Spleen (tissue), 11 donors: ENCODE measurements around the gene HS6ST2. TPM values are rescaled to one million over a fixed set of nuclear protein-coding genes. Genes with fewer than 3 reads are reported as not detected.

ENCODE experiments used
- DNase-seq: peaks from one replicate; pipeline ENCODE4 v3.0.0-alpha.2; 2020
- H3K27ac ChIP-seq, 8 donors: fragments of 200-600 bp; sonication (generic) in 7 of 8; 1 replicate in 4 of 8; 2 replicates in 4 of 8; pipeline versions ENCODE4 v1.5.0 to v1.8.0; 2016 to 2021; ENCODE audit warnings: inconsistent platforms in 4 of 8, mild to moderate bottlenecking in 4 of 8, moderate library complexity in 1 of 8
- H3K27me3 ChIP-seq, 7 donors: fragments of 200-600 bp; sonication (generic) in 6 of 7; replicated peaks in 1 of 7; 1 replicate in 4 of 7; 2 replicates in 3 of 7; pipeline versions ENCODE4 v1.5.0 to v1.8.0; 2016 to 2021; ENCODE audit warnings: inconsistent platforms in 3 of 7, mild to moderate bottlenecking in 1 of 7
- H3K36me3 ChIP-seq, 6 donors: fragments of 200-600 bp; sonication (generic) in 5 of 6; 1 replicate in 4 of 6; 2 replicates in 2 of 6; pipeline versions ENCODE4 v1.5.0 to v1.8.0; 2016 to 2021; ENCODE audit warnings: inconsistent platforms in 2 of 6
- H3K4me1 ChIP-seq, 6 donors: fragments of 200-600 bp; sonication (generic) in 5 of 6; 1 replicate in 3 of 6; 2 replicates in 3 of 6; pipeline versions ENCODE4 v1.5.0 to v1.8.0; 2016 to 2021; ENCODE audit warnings: inconsistent platforms in 3 of 6
- H3K4me3 ChIP-seq, 8 donors: fragments of 200-600 bp; sonication (generic) in 7 of 8; 1 replicate in 4 of 8; 2 replicates in 4 of 8; pipeline versions ENCODE4 v1.5.0 to v1.8.0; 2016 to 2021; ENCODE audit warnings: inconsistent platforms in 4 of 8, mild to moderate bottlenecking in 4 of 8, moderate library complexity in 2 of 8
- H3K9me3 ChIP-seq, 8 donors: fragments of 200-600 bp; sonication (generic) in 7 of 8; 1 replicate in 4 of 8; 2 replicates in 4 of 8; pipeline versions ENCODE4 v1.5.0 to v1.8.0; 2016 to 2021; ENCODE audit warnings: inconsistent platforms in 4 of 8
- CTCF ChIP-seq, 11 experiments: fragments of 200-600 bp in 7 of 11; fragments of 450-650 bp in 4 of 11; sonication (generic) in 4 of 11; IDR thresholded peaks in 8 of 11; conservative IDR thresholded peaks in 3 of 11; 1 replicate in 7 of 11; 2 replicates in 4 of 11; pipeline versions ENCODE4 v1.4.0 to v1.8.0; 2016 to 2021; ENCODE audit warnings: antibody characterized with exemption in 11 of 11, inconsistent platforms in 4 of 11, mild to moderate bottlenecking in 1 of 11
- POLR2A ChIP-seq, 3 donors: fragments of 450-650 bp; IDR thresholded peaks; one replicate each; pipeline ENCODE4 v1.5.1; 2017; ENCODE audit warnings: antibody characterized with exemption in 3 of 3, mild to moderate bottlenecking in 1 of 3
- POLR2AphosphoS5 ChIP-seq, 3 donors: sonication (generic); formaldehyde crosslinking; IDR thresholded peaks; one replicate each; pipeline ENCODE4 v1.5.1; 2017; ENCODE audit warnings: antibody characterized with exemption in 3 of 3
- WGBS, 5 donors: extraction: QIAGEN DNeasy Blood & Tissue Kit in 3 of 5; methylation state at CpG; one replicate each; pipeline versions ENCODE4 v1.1.5 to v1.1.7; 2013 to 2018; 5-methylcytosine and 5-hydroxymethylcytosine counted together
- intact Hi-C: fragments of 100-400 bp; cut with DNase I; formaldehyde crosslinking; loops from one replicate; pipeline ENCODE4 v1.15.0; 2023; ENCODE audit warnings: low total_unique reads
- polyA plus RNA-seq, 3 donors: library from polyadenylated mRNA; stranded (reverse); fragments of 200-250 nt; gene quantifications; one replicate each; pipeline ENCODE4 v1.2.1, GENCODE V29; 2013
- total RNA-seq, 7 donors: library from RNA; depleted of rRNA in 3 of 7; stranded (reverse); fragments of >200 nt in 3 of 7; fragmentation: NEBNext Ultra II Directional in 4 of 7; extraction: Animal tissue kit (Norgen Biotek cat#: 25700) in 4 of 7; gene quantifications; one replicate each; pipeline versions ENCODE4 v1.1.0 to v1.2.1, GENCODE V29; 2016 to 2021
- donor health status: healthy with polysubstance abuse.
- donor health status: DM: no; HTN: no; CAD: no; lungs with moderate emphysema.
- donor health status: DM: no; HTN: no; CAD: no.
- donor health status: Bipolar disorder and iron deficiency.
- donor health status: healthy.
- donor health status: DM: no; HTN: no; CAD: no.
- donor health status: DM: yes; HTN: yes; CAD: no.

HS6ST2 gene
- total and polyA plus RNA-seq, 10 donors = 0.02 to 0.20 (median 0.09) TPM; not detected in 7

GRCh38 chrX:132848296-132848970 lies 110.0 kb downstream of the HS6ST2 start:
- Histone ChIP-seq H3K4me1 (no peaks in the 10 kb centered on the region), H3K4me3 (no peak overlapping the region), H3K9me3 (no peaks in the 10 kb centered on the region), H3K27me3 (peaks cover 0 to 18% (median 0%) of the 10 kb centered on the region in 7 donors), H3K27ac (no peak overlapping the region), H3K36me3 (no peaks in the 10 kb centered on the region)
- WGBS, 5 donors = 56 to 64% (median 60%) methylated on average over 6 of the region's 6 CpGs
- DNase-seq = no peak
- intact Hi-C loops = no loop called here
- TF ChIP-seq POLR2AphosphoS5 (IDR thresholded peaks at IDR 0.05) = no peak
- TF ChIP-seq POLR2A (IDR thresholded peaks at IDR 0.05) = no peak
- TF ChIP-seq CTCF (IDR thresholded peaks at IDR 0.05 in 8 of 11, conservative IDR thresholded peaks at IDR 0.05 in 3 of 11) = no peak

- intact Hi-C loops = no loop called here
- Histone ChIP-seq H3K27ac (no peak overlapping the region), H3K4me3 (no peak overlapping the region), H3K9me3 (no peaks in the 10 kb centered on the region), H3K36me3 (no peaks in the 10 kb centered on the region), H3K4me1 (no peaks in the 10 kb centered on the region), H3K27me3 (peaks cover 0 to 4% (median 0%) of the 10 kb centered on the region in 7 donors)
- DNase-seq = no peak
- 57 to 88% (median 75%) methylated on average over 5 of the region's 5 CpGs for WGBS, 5 donors
- TF ChIP-seq CTCF (IDR thresholded peaks at IDR 0.05 in 8 of 11, conservative IDR thresholded peaks at IDR 0.05 in 3 of 11) (no peak), POLR2AphosphoS5 (IDR thresholded peaks at IDR 0.05) (no peak), POLR2A (IDR thresholded peaks at IDR 0.05) (no peak)
Observed at GRCh38 chrX:132843363-132843762, 115.1 kb downstream of the HS6ST2 start.

GRCh38 chrX:132842460-132843238 lies 115.8 kb downstream of the HS6ST2 start:
- DNase-seq = no peak
- H3K36me3 ChIP-seq = no peaks in the 10 kb centered on the region
- TF ChIP-seq POLR2A (IDR thresholded peaks at IDR 0.05) (no peak), POLR2AphosphoS5 (IDR thresholded peaks at IDR 0.05) (no peak), CTCF (IDR thresholded peaks at IDR 0.05 in 8 of 11, conservative IDR thresholded peaks at IDR 0.05 in 3 of 11) (no peak)
- no peak overlapping the region for H3K27ac ChIP-seq
- H3K27me3 ChIP-seq = peaks cover 0 to 4% (median 0%) of the 10 kb centered on the region in 7 donors
- H3K4me1 ChIP-seq = no peaks in the 10 kb centered on the region
- H3K9me3 ChIP-seq = no peaks in the 10 kb centered on the region
- H3K4me3 ChIP-seq = no peak overlapping the region
- 67 to 77% (median 70%) methylated on average over 4 of the region's 4 CpGs for WGBS, 5 donors
- intact Hi-C loops = no loop called here

GRCh38 chrX:132837967-132838366 lies 120.5 kb downstream of the HS6ST2 start:
- no peaks in the 10 kb centered on the region for H3K9me3 ChIP-seq
- no peaks in the 10 kb centered on the region for H3K36me3 ChIP-seq
- H3K4me3 ChIP-seq = no peak overlapping the region
- H3K27ac ChIP-seq = no peak overlapping the region
- H3K27me3 ChIP-seq = peaks cover 0 to 12% (median 0%) of the 10 kb centered on the region in 7 donors
- intact Hi-C loops = no loop called here
- WGBS, 5 donors = 58 to 76% (median 68%) methylated on average over 5 of the region's 5 CpGs
- peaks cover 0 to 3% (median 0%) of the 10 kb centered on the region in 6 donors for H3K4me1 ChIP-seq
- DNase-seq = no peak
- TF ChIP-seq CTCF (IDR thresholded peaks at IDR 0.05 in 8 of 11, conservative IDR thresholded peaks at IDR 0.05 in 3 of 11) (no peak), POLR2AphosphoS5 (IDR thresholded peaks at IDR 0.05) (no peak), POLR2A (IDR thresholded peaks at IDR 0.05) (no peak)
